WTC11 (cell line): ENCODE data around the gene SLC5A5. TPM values are rescaled to one million over a fixed set of nuclear protein-coding genes. Genes with fewer than 3 reads are reported as not detected.

Experiments used
- ATAC-seq: fragments of 200-7000 bp; cut with Tn5 transposase; 2 replicates; pipeline ENCODE4 v1.10.0; 2021; ENCODE audit warnings: mild to moderate bottlenecking, moderate library complexity
- CTCF ChIA-PET: fragments of 300-600 bp; sonication (Branson Sonifier 250); formaldehyde crosslinking; loops from one replicate; lab custom pipeline; 2021; ENCODE audit warnings: antibody characterized with exemption; lab: Charles Lee
- POLR2A ChIA-PET: fragments of 350-600 bp; sonication (Branson Sonifier 250); formaldehyde crosslinking; loops from one replicate; lab custom pipeline; 2021; ENCODE audit warnings: antibody characterized with exemption; lab: Charles Lee
- DNase-seq: peaks from one replicate; pipeline ENCODE4 v3.0.0; 2021; ENCODE audit warnings: low spot score
- H3K27ac Mint-ChIP-seq: 2 replicates; pipeline ENCODE4 v1.8.0; 2021; ENCODE audit warnings: mixed read lengths
- H3K27me3 Mint-ChIP-seq: 2 replicates; pipeline ENCODE4 v1.8.0; 2021; ENCODE audit warnings: low read depth, mild to moderate bottlenecking, moderate library complexity, mixed read lengths
- H3K36me3 Mint-ChIP-seq: 2 replicates; pipeline ENCODE4 v1.8.0; 2021; ENCODE audit warnings: mixed read lengths
- H3K4me1 Mint-ChIP-seq: 2 replicates; pipeline ENCODE4 v1.8.0; 2022; ENCODE audit warnings: mixed read lengths
- H3K4me3 Mint-ChIP-seq: 2 replicates; pipeline ENCODE4 v1.8.0; 2021; ENCODE audit warnings: mild to moderate bottlenecking, moderate library complexity, mixed read lengths
- H3K9me3 Mint-ChIP-seq: 2 replicates; pipeline ENCODE4 v1.8.0; 2021; ENCODE audit warnings: mixed read lengths
- ATF6 ChIP-seq: sonication (generic); formaldehyde crosslinking; IDR thresholded peaks from 2 replicates; pipeline ENCODE4 v1.8.1; 2023; ENCODE audit warnings: mild to moderate bottlenecking, missing genetic modification reagents
- CBFB ChIP-seq: sonication (generic); formaldehyde crosslinking; IDR thresholded peaks from 2 replicates; pipeline ENCODE4 v1.8.1; 2022; ENCODE audit warnings: mild to moderate bottlenecking, low read depth, missing genetic modification reagents
- CREM ChIP-seq: sonication (generic); formaldehyde crosslinking; IDR thresholded peaks from 2 replicates; pipeline ENCODE4 v1.8.1; 2022; ENCODE audit warnings: mild to moderate bottlenecking, missing genetic modification reagents, moderate library complexity
- CTCF ChIP-seq: fragments of 200-600 bp; IDR thresholded peaks from 2 replicates; pipeline ENCODE4 v1.8.0; 2022; ENCODE audit warnings: antibody characterized with exemption
- ESRRA ChIP-seq: sonication (generic); formaldehyde crosslinking; IDR thresholded peaks from 2 replicates; pipeline ENCODE4 v1.8.1; 2022; ENCODE audit warnings: mild to moderate bottlenecking, missing genetic modification reagents, borderline replicate concordance
- GTF2I ChIP-seq: fragments of 250-450 bp; sonication (Bioruptor Pico); conservative IDR thresholded peaks from 2 replicates; pipeline ENCODE4 v1.4.0; 2021; ENCODE audit warnings: mild to moderate bottlenecking
- NFE2L1 ChIP-seq: sonication (generic); formaldehyde crosslinking; IDR thresholded peaks from 2 replicates; pipeline ENCODE4 v1.8.1; 2023; ENCODE audit warnings: missing genetic modification reagents
- NFYB ChIP-seq: sonication (generic); formaldehyde crosslinking; conservative IDR thresholded peaks from 2 replicates; pipeline ENCODE4 v1.8.0; 2022; ENCODE audit warnings: low read depth, missing genetic modification reagents
- SMAD3 ChIP-seq: sonication (generic); formaldehyde crosslinking; IDR thresholded peaks from 2 replicates; pipeline ENCODE4 v1.8.0; 2022; ENCODE audit warnings: missing genetic modification reagents, mild to moderate bottlenecking, borderline replicate concordance
- ZNF121 ChIP-seq: sonication (generic); formaldehyde crosslinking; IDR thresholded peaks from 2 replicates; pipeline ENCODE4 v1.8.0; 2023; ENCODE audit warnings: missing genetic modification reagents
- ZNF532 ChIP-seq: fragments of 250-450 bp; sonication (Bioruptor Pico); IDR thresholded peaks from 2 replicates; pipeline ENCODE4 v1.9.0; 2021; ENCODE audit warnings: mild to moderate bottlenecking, borderline replicate concordance
- ZNF671 ChIP-seq: fragments of 250-450 bp; sonication (Bioruptor Pico); IDR thresholded peaks from 2 replicates; pipeline ENCODE4 v1.8.0; 2021; ENCODE audit warnings: mild to moderate bottlenecking
- total RNA-seq: library from RNA; stranded (reverse); gene quantifications from 3 replicates; pipeline ENCODE4 v1.2.3, GENCODE V29; 2021
- TF ChIP-seq, protein P1 (sequence below): fragments of 250-450 bp; sonication (Bioruptor Pico); IDR thresholded peaks from 2 replicates; pipeline ENCODE4 v1.9.0; 2021; ENCODE audit warnings: mild to moderate bottlenecking
- TF ChIP-seq, protein P2 (sequence below): fragments of 250-450 bp; sonication (Bioruptor Pico); IDR thresholded peaks from 2 replicates; pipeline ENCODE4 v1.9.0; 2021; ENCODE audit warnings: moderate library complexity, mild to moderate bottlenecking, inconsistent platforms, borderline replicate concordance
- TF ChIP-seq, protein P3 (sequence below): sonication (generic); formaldehyde crosslinking; IDR thresholded peaks from 2 replicates; pipeline ENCODE4 v1.8.0; 2022; ENCODE audit warnings: mild to moderate bottlenecking, missing genetic modification reagents
- TF ChIP-seq, protein P4 (sequence below): sonication (generic); formaldehyde crosslinking; IDR thresholded peaks from 2 replicates; pipeline ENCODE4 v1.8.0; 2023; ENCODE audit warnings: mild to moderate bottlenecking, missing genetic modification reagents

SLC5A5 gene
- total RNA-seq, 1 experiment from 2014 or later = 2.5 TPM

DNA sequence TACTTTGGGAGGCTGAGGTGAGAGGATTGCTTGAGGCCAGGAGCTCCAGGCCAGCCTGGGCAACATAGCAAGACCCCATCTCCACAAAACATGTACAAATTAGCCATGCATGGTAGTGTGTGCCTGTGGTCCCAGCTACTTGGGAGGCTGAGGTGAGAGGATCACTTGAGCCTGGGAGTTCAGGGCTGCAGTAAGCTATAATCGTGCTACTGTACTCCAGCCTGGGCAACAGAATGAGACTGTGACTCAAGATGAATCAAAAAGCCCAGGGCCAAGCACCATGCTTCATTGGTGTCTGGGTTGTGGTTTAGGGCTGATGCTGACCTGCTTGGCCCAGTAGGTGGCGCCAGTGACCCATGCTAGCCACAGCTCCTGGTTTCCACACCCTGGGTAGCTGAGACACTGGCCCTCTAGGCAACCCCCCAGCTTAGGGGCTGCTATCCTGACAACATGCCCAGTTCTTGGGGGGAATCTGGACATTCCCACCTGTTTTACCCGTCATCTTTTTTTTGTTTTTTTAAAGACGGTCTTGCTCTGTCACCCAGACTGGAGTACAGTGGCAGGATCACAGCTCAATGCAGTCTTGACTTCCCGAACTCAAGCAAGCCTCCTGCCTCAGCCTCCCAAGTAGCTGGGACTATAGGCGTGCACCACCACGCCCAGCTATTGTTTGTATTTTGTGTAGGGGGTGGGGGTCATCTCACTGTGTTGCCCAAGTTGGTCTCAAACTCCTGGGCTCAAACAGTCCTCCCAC, 66.5 kb downstream of the SLC5A5 start:
- peak; percentile 85 for DNase-seq
- H3K36me3 Mint-ChIP-seq = peaks cover 8% of the 10 kb centered on the region
- TF ChIP-seq, protein P1, sequence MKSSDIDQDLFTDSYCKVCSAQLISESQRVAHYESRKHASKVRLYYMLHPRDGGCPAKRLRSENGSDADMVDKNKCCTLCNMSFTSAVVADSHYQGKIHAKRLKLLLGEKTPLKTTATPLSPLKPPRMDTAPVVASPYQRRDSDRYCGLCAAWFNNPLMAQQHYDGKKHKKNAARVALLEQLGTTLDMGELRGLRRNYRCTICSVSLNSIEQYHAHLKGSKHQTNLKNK (CRISPR knock-in tag) = no peak
- TF ChIP-seq CBFB = no peak
- TF ChIP-seq CREM = no peak
- TF ChIP-seq ZNF671 (CRISPR knock-in tag) = no peak
- no peak for TF ChIP-seq NFYB (CRISPR knock-in tag)
- TF ChIP-seq ZNF532 = no peak
- TF ChIP-seq, protein P2, sequence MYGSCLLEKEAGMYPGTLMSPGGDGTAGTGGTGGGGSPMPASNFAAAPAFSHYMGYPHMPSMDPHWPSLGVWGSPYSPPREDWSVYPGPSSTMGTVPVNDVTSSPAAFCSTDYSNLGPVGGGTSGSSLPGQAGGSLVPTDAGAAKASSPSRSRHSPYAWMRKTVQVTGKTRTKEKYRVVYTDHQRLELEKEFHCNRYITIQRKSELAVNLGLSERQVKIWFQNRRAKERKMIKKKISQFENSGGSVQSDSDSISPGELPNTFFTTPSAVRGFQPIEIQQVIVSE (CRISPR knock-in tag) = no peak
- TF ChIP-seq NFE2L1 (CRISPR knock-in tag) = peak; percentile 42; the same call in 1 of the 2 replicates
- TF ChIP-seq ZNF121 = peak; percentile 100
- no peak for TF ChIP-seq ATF6 (CRISPR knock-in tag)
- TF ChIP-seq SMAD3 (CRISPR knock-in tag) = no peak
- peak; percentile 71 for TF ChIP-seq GTF2I
- peak; percentile 92 for TF ChIP-seq CTCF
- TF ChIP-seq, all 79 proteins: peak for 4
- no peak overlapping the region for H3K4me3 Mint-ChIP-seq
- POLR2A ChIA-PET = interaction anchor here (0.5 to 1.2 kb wide), 2 partner anchors 11 to 60 kb away, joined by 5 read pairs; no protein-coding TSS in a partner anchor
- H3K4me1 Mint-ChIP-seq = peaks cover 16% of the 10 kb centered on the region
- CTCF ChIA-PET = interaction anchor here (0.6 to 10.5 kb wide), 35 partner anchors 9 to 354 kb away, joined by 3 to 201 read pairs (median 4); partner anchors contain the start of genes ARRDC2, KCNN1, RAB3A and RPL18A
- no peaks in the 10 kb centered on the region; the same call in 1 of the 2 replicates for H3K27me3 Mint-ChIP-seq
- H3K27ac Mint-ChIP-seq = no peak overlapping the region
- no peaks in the 10 kb centered on the region for H3K9me3 Mint-ChIP-seq
- ATAC-seq = peak; percentile 75

GRCh38 chr19:17942181-17942580, 70.4 kb downstream of the SLC5A5 start:
- peaks cover 6% of the 10 kb centered on the region for H3K36me3 Mint-ChIP-seq
- H3K4me3 Mint-ChIP-seq = peak overlapping the region; percentile 66
- ChIA-PET CTCF (interaction anchor here (0.6 to 5.2 kb wide), 11 partner anchors 9 to 210 kb away, joined by 3 to 89 read pairs (median 10); partner anchors contain the start of genes ARRDC2, CCDC124, PIK3R2 and RPL18A), POLR2A (interaction anchor here (0.8 to 2.1 kb wide), 3 partner anchors 10 to 29 kb away, joined by 3 to 27 read pairs (median 5); partner anchors contain the start of gene CCDC124)
- peaks cover 2% of the 10 kb centered on the region; the same call in 1 of the 2 replicates for H3K27me3 Mint-ChIP-seq
- TF ChIP-seq CREM (no peak), ESRRA (CRISPR knock-in tag) (no peak), ZNF671 (CRISPR knock-in tag) (no peak)
- TF ChIP-seq, protein P3, sequence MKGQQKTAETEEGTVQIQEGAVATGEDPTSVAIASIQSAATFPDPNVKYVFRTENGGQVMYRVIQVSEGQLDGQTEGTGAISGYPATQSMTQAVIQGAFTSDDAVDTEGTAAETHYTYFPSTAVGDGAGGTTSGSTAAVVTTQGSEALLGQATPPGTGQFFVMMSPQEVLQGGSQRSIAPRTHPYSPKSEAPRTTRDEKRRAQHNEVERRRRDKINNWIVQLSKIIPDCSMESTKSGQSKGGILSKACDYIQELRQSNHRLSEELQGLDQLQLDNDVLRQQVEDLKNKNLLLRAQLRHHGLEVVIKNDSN = no peak
- TF ChIP-seq, protein P4, sequence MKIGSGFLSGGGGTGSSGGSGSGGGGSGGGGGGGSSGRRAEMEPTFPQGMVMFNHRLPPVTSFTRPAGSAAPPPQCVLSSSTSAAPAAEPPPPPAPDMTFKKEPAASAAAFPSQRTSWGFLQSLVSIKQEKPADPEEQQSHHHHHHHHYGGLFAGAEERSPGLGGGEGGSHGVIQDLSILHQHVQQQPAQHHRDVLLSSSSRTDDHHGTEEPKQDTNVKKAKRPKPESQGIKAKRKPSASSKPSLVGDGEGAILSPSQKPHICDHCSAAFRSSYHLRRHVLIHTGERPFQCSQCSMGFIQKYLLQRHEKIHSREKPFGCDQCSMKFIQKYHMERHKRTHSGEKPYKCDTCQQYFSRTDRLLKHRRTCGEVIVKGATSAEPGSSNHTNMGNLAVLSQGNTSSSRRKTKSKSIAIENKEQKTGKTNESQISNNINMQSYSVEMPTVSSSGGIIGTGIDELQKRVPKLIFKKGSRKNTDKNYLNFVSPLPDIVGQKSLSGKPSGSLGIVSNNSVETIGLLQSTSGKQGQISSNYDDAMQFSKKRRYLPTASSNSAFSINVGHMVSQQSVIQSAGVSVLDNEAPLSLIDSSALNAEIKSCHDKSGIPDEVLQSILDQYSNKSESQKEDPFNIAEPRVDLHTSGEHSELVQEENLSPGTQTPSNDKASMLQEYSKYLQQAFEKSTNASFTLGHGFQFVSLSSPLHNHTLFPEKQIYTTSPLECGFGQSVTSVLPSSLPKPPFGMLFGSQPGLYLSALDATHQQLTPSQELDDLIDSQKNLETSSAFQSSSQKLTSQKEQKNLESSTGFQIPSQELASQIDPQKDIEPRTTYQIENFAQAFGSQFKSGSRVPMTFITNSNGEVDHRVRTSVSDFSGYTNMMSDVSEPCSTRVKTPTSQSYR (CRISPR knock-in tag) = no peak
- no peak overlapping the region for H3K27ac Mint-ChIP-seq
- DNase-seq (no peak), ATAC-seq (no peak)
- peaks cover 23% of the 10 kb centered on the region for H3K4me1 Mint-ChIP-seq
- H3K9me3 Mint-ChIP-seq = no peaks in the 10 kb centered on the region
